Medulla oblongata (tissue), 1 donor: Measurements from ENCODE around the gene MALT1.
"Not testable (repeated sequence)": the region's sequence is repeated elsewhere in the genome, so short reads cannot be mapped to it uniquely, and the experiment has no call there.

Experiments
- DNase-seq: peaks from one replicate; pipeline ENCODE4 v3.0.0-alpha.2; 2015; ENCODE audit errors: extremely low spot score

MALT1 gene

GRCh38 chr18:58732471-58732870, 61.2 kb downstream of the MALT1 start:
- DNase-seq = no peak

- no peak for DNase-seq
Observed at GRCh38 chr18:58733866-58734265, 62.6 kb downstream of the MALT1 start.

GRCh38 chr18:58738322-58738721, 67.1 kb downstream of the MALT1 start:
- no peak for DNase-seq

GRCh38 chr18:58745914-58746313, 74.6 kb downstream of the MALT1 start:
- DNase-seq = no peak

- DNase-seq = no peak
Observed at GRCh38 chr18:58748899-58749595, 77.8 kb downstream of the MALT1 start.

- DNase-seq = no peak
Observed at GRCh38 chr18:58753976-58754375, 82.7 kb downstream of the MALT1 start.

- peak; percentile 84 for DNase-seq
Observed at GRCh38 chr18:58754544-58755068, 83.3 kb downstream of the MALT1 start.

- DNase-seq = no peak
Observed at GRCh38 chr18:58755304-58756010, 84.2 kb downstream of the MALT1 start.

GRCh38 chr18:58756148-58756547, 84.9 kb downstream of the MALT1 start:
- DNase-seq = no peak

GRCh38 chr18:58756596-58757240, 85.5 kb downstream of the MALT1 start:
- no peak for DNase-seq

GRCh38 chr18:58757351-58757750, 86.1 kb downstream of the MALT1 start:
- not testable (repeated sequence) for DNase-seq

- DNase-seq = no peak
Observed at GRCh38 chr18:58758046-58758445, 86.8 kb downstream of the MALT1 start.

GRCh38 chr18:58758606-58759005, 87.3 kb downstream of the MALT1 start:
- no peak for DNase-seq

- DNase-seq = peak; percentile 37
Observed at GRCh38 chr18:58761241-58761969, 90.1 kb downstream of the MALT1 start.

GRCh38 chr18:58761970-58762780, 90.9 kb downstream of the MALT1 start:
- no peak for DNase-seq

- DNase-seq = no peak
Observed at GRCh38 chr18:58762781-58763171, 91.5 kb downstream of the MALT1 start.

- no peak for DNase-seq
Observed at GRCh38 chr18:58766164-58766563, 94.9 kb downstream of the MALT1 start.

GRCh38 chr18:58766946-58767345, 95.7 kb downstream of the MALT1 start:
- no peak for DNase-seq

- peak; percentile 79 for DNase-seq
Observed at GRCh38 chr18:58768293-58768974, 97.2 kb downstream of the MALT1 start.

GRCh38 chr18:58769321-58769720, 98.1 kb downstream of the MALT1 start:
- DNase-seq = no peak

GRCh38 chr18:58770601-58771000, 99.3 kb downstream of the MALT1 start:
- no peak for DNase-seq
